HepG2 (cell line): ENCODE measurements around the gene KIAA0232. TPM values are rescaled to one million over a fixed set of nuclear protein-coding genes. Genes with fewer than 3 reads are reported as not detected.

Experiments
- ARID5B ChIP-seq: IDR thresholded peaks from 2 replicates; pipeline ENCODE4 v1.4.0; 2020; ENCODE audit warnings: mild to moderate bottlenecking, missing genetic modification reagents
- BRF2 ChIP-seq: sonication (generic); formaldehyde crosslinking; IDR thresholded peaks from 2 replicates; pipeline ENCODE4 v1.8.1; 2022; ENCODE audit warnings: mild to moderate bottlenecking, missing genetic modification reagents
- GABPA ChIP-seq, 2 experiments: IDR thresholded peaks; 2 replicates each; pipeline ENCODE4 v1.6.1; 2011 to 2016; ENCODE audit warnings: low read depth in 2 of 2, low read length in 1 of 2, missing biosample characterization in 1 of 2, missing genetic modification characterization in 1 of 2
- GFI1 ChIP-seq: sonication (generic); formaldehyde crosslinking; IDR thresholded peaks from 2 replicates; pipeline ENCODE4 v1.5.0; 2020; ENCODE audit warnings: missing genetic modification reagents, mild to moderate bottlenecking, borderline replicate concordance
- PCBP1 ChIP-seq: fragments of 200-400 bp; formaldehyde crosslinking; IDR thresholded peaks from 2 replicates; pipeline ENCODE4 v1.6.1; 2017; ENCODE audit warnings: mild to moderate bottlenecking, low read depth, low read length, borderline replicate concordance
- PTBP1 ChIP-seq: fragments of 200-400 bp; formaldehyde crosslinking; IDR thresholded peaks from 2 replicates; pipeline ENCODE4 v1.6.1; 2018; ENCODE audit warnings: low read length, low read depth; ENCODE audit not compliant: poor library complexity, severe bottlenecking
- RFX5 ChIP-seq: IDR thresholded peaks from 2 replicates; pipeline ENCODE4 v1.6.1; 2011; ENCODE audit warnings: low read depth, low read length, improper control_type of control experiment
- RXRB ChIP-seq: IDR thresholded peaks from 2 replicates; pipeline ENCODE4 v1.6.1; 2016; ENCODE audit warnings: borderline replicate concordance, missing genetic modification reagents, missing compliant biosample characterization
- ZBTB46 ChIP-seq: sonication (generic); formaldehyde crosslinking; IDR thresholded peaks from 2 replicates; pipeline ENCODE4 v1.4.0; 2020; ENCODE audit warnings: mild to moderate bottlenecking, missing genetic modification reagents, borderline replicate concordance
- ZMYM4 ChIP-seq: sonication (generic); formaldehyde crosslinking; IDR thresholded peaks from 2 replicates; pipeline ENCODE4 v1.8.1; 2023; ENCODE audit warnings: mild to moderate bottlenecking, missing genetic modification reagents
- ZNF230 ChIP-seq: sonication (generic); formaldehyde crosslinking; IDR thresholded peaks from 2 replicates; pipeline ENCODE4 v1.4.0; 2020; ENCODE audit warnings: mild to moderate bottlenecking, missing genetic modification reagents
- ZNF292 ChIP-seq: sonication (generic); formaldehyde crosslinking; IDR thresholded peaks from 2 replicates; pipeline ENCODE4 v1.8.1; 2022; ENCODE audit warnings: mild to moderate bottlenecking, low read depth, missing genetic modification reagents, borderline replicate concordance
- ZSCAN5A ChIP-seq: sonication (generic); formaldehyde crosslinking; IDR thresholded peaks from 2 replicates; pipeline ENCODE4 v1.8.0; 2022; ENCODE audit warnings: mild to moderate bottlenecking, missing genetic modification reagents, borderline replicate concordance
- polyA plus RNA-seq, 8 experiments: library from polyadenylated mRNA; depleted of rRNA in 3 of 8; stranded (reverse) in 7 of 8; unstranded in 1 of 8; fragments of >200 nt; fragmentation: Illumina TruSeq in 4 of 8; extraction: Trizol in 4 of 8; gene quantifications; 2 replicates each; pipeline versions ENCODE4 v1.2.1 to v1.2.3, GENCODE V29; 2011 to 2016; ENCODE audit warnings: low read depth in 4 of 8, missing spikeins in 1 of 8, mixed read lengths in 1 of 8; ENCODE audit not compliant: insufficient read depth in 1 of 8
- total RNA-seq, 5 experiments: library from RNA; depleted of rRNA; stranded (reverse); fragments of >200 nt; fragmentation: Illumina TruSeq; extraction: Trizol; gene quantifications; 2 replicates each; pipeline ENCODE4 v1.2.3, GENCODE V29; 2016; ENCODE audit warnings: low read depth in 1 of 5
- TF ChIP-seq, protein P1 (sequence below): sonication (generic); formaldehyde crosslinking; IDR thresholded peaks from 2 replicates; pipeline ENCODE4 v1.4.0; 2020; ENCODE audit warnings: low read depth, mild to moderate bottlenecking, missing genetic modification reagents
- TF ChIP-seq, protein P2 (sequence below): sonication (generic); formaldehyde crosslinking; IDR thresholded peaks from 2 replicates; pipeline ENCODE4 v1.4.0; 2020; ENCODE audit warnings: missing genetic modification reagents, mild to moderate bottlenecking, borderline replicate concordance

KIAA0232 gene
- total and polyA plus RNA-seq, 2 of the 13 experiments (the other 11 are each of a cell fraction or from before 2014, with no cell fraction given), result 7.8 to 17.1 TPM

DNA sequence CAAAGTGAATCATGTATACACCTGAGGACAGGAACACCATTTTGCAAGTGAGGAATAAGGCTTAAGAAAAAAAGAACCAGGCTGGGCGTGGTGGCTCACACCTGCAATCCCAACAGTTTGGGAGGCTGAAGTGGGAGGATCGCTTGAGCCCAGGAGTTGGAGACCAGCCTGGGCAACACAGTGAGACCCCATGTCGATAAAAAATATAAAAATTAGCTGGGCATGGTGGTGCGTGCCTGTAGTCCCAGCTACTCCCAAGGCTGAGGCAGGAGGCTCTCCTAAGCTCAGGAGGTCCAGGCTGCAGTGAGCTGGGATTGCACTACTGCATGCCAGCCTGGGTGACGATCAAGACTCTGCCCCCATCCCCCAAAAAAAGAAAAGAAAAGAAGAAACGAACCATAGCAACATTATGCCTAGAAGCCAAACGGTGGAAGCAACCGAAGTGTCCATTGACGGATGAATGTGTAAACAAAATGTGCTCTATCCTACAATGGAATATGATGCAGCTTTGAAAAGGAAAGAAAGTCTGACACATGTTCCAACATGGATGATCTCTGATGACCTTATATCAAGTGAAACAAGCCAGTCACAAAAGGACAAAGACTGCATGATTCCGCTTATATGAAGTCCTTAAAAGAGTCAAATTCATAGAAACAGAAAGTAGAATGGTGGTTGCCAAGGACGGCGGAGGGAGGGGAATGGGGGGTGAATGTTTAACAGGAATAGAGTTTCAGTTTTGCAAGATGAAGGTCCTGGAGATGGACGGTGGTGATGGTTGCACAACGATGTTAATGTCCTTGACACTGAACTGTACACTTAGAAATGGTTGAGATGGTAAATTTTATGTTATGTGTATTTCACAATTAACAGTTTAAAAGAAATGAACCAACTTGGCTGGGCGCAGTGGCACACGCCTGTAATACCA, 8.6 kb upstream of the KIAA0232 start (continued):
- no peak for TF ChIP-seq ZSCAN5A
- peak; percentile 56; the same call in 1 of the 2 replicates for TF ChIP-seq ZNF292
- TF ChIP-seq ZNF230 (CRISPR knock-in tag), result 0 out of 2 replicates have a peak, but pooled peaks have one; percentile 55
- TF ChIP-seq RXRB (CRISPR knock-in tag), result peak; percentile 94
- TF ChIP-seq BRF2, result 0 out of 2 replicates have a peak, but pooled peaks have one; percentile 38
- no peak for TF ChIP-seq ZBTB46 (CRISPR knock-in tag)
- no peak for TF ChIP-seq PCBP1
- TF ChIP-seq GABPA (IDR thresholded peaks at IDR 0.05; ENCODE audit: low read depth, low read length), result no peak
- TF ChIP-seq GABPA (CRISPR knock-in tag; IDR thresholded peaks at IDR 0.05; ENCODE audit: low read depth), result peak; percentile 28; the same call in 1 of the 2 replicates
- TF ChIP-seq ZMYM4 (CRISPR knock-in tag), result peak; percentile 46; the same call in 1 of the 2 replicates
- 0 out of 2 replicates have a peak, but pooled peaks have one; percentile 29 for TF ChIP-seq GFI1 (CRISPR knock-in tag)
- peak; percentile 95 for TF ChIP-seq ARID5B (CRISPR knock-in tag)
- TF ChIP-seq PTBP1, result no peak
- TF ChIP-seq, protein P1, sequence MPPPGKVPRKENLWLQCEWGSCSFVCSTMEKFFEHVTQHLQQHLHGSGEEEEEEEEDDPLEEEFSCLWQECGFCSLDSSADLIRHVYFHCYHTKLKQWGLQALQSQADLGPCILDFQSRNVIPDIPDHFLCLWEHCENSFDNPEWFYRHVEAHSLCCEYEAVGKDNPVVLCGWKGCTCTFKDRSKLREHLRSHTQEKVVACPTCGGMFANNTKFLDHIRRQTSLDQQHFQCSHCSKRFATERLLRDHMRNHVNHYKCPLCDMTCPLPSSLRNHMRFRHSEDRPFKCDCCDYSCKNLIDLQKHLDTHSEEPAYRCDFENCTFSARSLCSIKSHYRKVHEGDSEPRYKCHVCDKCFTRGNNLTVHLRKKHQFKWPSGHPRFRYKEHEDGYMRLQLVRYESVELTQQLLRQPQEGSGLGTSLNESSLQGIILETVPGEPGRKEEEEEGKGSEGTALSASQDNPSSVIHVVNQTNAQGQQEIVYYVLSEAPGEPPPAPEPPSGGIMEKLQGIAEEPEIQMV (CRISPR knock-in tag), result no peak
- TF ChIP-seq RFX5, result no peak
- TF ChIP-seq, protein P2, sequence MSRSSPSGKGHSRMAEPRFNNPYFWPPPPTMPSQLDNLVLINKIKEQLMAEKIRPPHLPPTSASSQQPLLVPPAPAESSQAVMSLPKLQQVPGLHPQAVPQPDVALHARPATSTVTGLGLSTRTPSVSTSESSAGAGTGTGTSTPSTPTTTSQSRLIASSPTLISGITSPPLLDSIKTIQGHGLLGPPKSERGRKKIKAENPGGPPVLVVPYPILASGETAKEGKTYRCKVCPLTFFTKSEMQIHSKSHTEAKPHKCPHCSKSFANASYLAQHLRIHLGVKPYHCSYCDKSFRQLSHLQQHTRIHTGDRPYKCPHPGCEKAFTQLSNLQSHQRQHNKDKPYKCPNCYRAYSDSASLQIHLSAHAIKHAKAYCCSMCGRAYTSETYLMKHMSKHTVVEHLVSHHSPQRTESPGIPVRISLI (CRISPR knock-in tag), result no peak
